Gastroesophageal sphincter (tissue), 3 donors: ENCODE measurements around the gene RPTOR.

ENCODE experiments used
- POLR2AphosphoS5 ChIP-seq: sonication (generic); formaldehyde crosslinking; IDR thresholded peaks from one replicate; pipeline ENCODE4 v1.6.1; 2017; ENCODE audit warnings: antibody characterized with exemption
- TF ChIP-seq, protein P1 (sequence below), 4 experiments: fragments of 200-600 bp in 2 of 4; fragments of 450-650 bp in 2 of 4; sonication (generic) in 1 of 4; IDR thresholded peaks; one replicate each; pipeline ENCODE4 v1.5.1; 2017 to 2019; ENCODE audit warnings: antibody characterized with exemption in 4 of 4, mild to moderate bottlenecking in 2 of 4, moderate library complexity in 2 of 4

DNA sequence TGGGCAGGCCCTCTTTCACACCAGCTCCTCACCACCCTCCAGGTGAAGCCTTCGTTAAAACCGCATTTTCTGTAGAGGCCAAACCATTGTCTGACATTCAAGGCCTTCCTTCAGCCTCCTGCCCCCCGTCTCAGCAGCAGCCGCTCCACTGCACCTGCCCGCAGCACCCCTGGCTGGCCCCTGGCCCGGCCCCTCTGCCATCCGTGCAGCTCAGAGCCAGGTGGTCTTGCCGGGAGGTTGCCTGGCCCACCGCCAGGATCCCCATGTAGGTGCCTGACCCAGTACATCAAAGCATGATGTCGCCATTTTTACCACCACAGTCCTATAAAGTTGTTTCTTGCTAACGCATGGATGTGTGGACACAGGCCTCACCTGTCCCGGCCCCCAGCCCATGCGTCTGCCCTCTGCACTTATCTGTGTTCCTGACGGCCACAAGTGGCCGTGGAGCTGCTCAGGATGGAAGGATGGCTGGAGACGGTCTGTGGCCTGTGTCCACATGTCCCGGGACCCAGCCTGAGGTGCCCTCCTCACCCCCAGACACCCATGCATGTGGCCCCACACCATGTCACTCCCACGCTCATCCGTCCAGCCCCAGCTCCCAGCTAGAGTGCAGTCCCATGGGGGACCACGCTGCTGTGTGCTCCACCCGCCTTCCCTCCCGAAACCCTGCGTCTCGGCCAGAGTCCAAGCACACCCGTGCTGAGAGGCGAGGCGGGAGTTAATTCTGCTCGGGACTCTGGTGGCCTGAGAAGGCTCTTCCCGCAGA, 357.7 kb downstream of the RPTOR start:
- TF ChIP-seq, protein P1, sequence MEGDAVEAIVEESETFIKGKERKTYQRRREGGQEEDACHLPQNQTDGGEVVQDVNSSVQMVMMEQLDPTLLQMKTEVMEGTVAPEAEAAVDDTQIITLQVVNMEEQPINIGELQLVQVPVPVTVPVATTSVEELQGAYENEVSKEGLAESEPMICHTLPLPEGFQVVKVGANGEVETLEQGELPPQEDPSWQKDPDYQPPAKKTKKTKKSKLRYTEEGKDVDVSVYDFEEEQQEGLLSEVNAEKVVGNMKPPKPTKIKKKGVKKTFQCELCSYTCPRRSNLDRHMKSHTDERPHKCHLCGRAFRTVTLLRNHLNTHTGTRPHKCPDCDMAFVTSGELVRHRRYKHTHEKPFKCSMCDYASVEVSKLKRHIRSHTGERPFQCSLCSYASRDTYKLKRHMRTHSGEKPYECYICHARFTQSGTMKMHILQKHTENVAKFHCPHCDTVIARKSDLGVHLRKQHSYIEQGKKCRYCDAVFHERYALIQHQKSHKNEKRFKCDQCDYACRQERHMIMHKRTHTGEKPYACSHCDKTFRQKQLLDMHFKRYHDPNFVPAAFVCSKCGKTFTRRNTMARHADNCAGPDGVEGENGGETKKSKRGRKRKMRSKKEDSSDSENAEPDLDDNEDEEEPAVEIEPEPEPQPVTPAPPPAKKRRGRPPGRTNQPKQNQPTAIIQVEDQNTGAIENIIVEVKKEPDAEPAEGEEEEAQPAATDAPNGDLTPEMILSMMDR (IDR thresholded peaks at IDR 0.05): no peak
- TF ChIP-seq POLR2AphosphoS5: no peak
